MCF 10A (cell line): ENCODE data around the gene ASAP3. TPM values are rescaled to one million over a fixed set of nuclear protein-coding genes. Genes with fewer than 3 reads are reported as not detected.
"Not testable (repeated sequence)": the region's sequence is repeated elsewhere in the genome, so short reads cannot be mapped to it uniquely, and the experiment has no call there.

Experiments
- BruUV-seq: library from RNA; stranded (reverse); fragments of 400-500 nt; replicated peaks from 2 replicates; lab custom pipeline; 2021; lab: Mats Ljungman, UMichigan
- CTCF ChIA-PET: fragments of 300-600 bp; sonication (Branson Sonifier 250); formaldehyde crosslinking; extraction: SDS; loops from one replicate; lab custom pipeline; 2021; ENCODE audit warnings: antibody characterized with exemption, inconsistent platforms; lab: Yijun Ruan, JAX
- POLR2A ChIA-PET: fragments of 300-600, 350-650 bp; sonication (Branson Sonifier 250); formaldehyde crosslinking; extraction: SDS; loops from one replicate; lab custom pipeline; 2020; ENCODE audit warnings: antibody characterized with exemption, inconsistent platforms; lab: Yijun Ruan, JAX
- DNase-seq: peaks from one replicate; pipeline ENCODE4 v3.0.0-alpha.2; 2018; ENCODE audit not compliant: unreplicated experiment
- H3K27ac Mint-ChIP-seq: one replicate; pipeline ENCODE4 v1.8.0; 2022; ENCODE audit warnings: mild to moderate bottlenecking, low read depth, mixed read lengths; ENCODE audit not compliant: unreplicated experiment
- H3K27me3 Mint-ChIP-seq: one replicate; pipeline ENCODE4 v1.8.0; 2022; ENCODE audit warnings: mixed read lengths; ENCODE audit not compliant: insufficient read depth, unreplicated experiment
- H3K36me3 Mint-ChIP-seq: one replicate; pipeline ENCODE4 v1.8.0; 2022; ENCODE audit warnings: mild to moderate bottlenecking, moderate library complexity, mixed read lengths; ENCODE audit not compliant: insufficient read depth, unreplicated experiment
- H3K4me1 Mint-ChIP-seq: one replicate; pipeline ENCODE4 v1.8.0; 2022; ENCODE audit warnings: mixed read lengths; ENCODE audit not compliant: insufficient read depth, unreplicated experiment
- H3K4me3 Mint-ChIP-seq: one replicate; pipeline ENCODE4 v1.8.0; 2022; ENCODE audit warnings: mild to moderate bottlenecking, moderate library complexity, mixed read lengths; ENCODE audit not compliant: unreplicated experiment
- H3K9me3 Mint-ChIP-seq: one replicate; pipeline ENCODE4 v1.8.0; 2022; ENCODE audit warnings: mixed read lengths; ENCODE audit not compliant: unreplicated experiment
- intact Hi-C: fragments of 100-400 bp; cut with micrococcal nuclease; formaldehyde crosslinking; loops from 2 replicates; pipeline ENCODE4 v1.14.1; 2022
- total RNA-seq: library from RNA; stranded (reverse); gene quantifications from 2 replicates; pipeline ENCODE4 v1.2.3, GENCODE V29; 2022
- TF ChIP-seq, protein P1 (sequence below): fragments of 200-600 bp; IDR thresholded peaks from one replicate; pipeline ENCODE4 v1.8.0; 2022; ENCODE audit warnings: antibody characterized with exemption, mild to moderate bottlenecking; ENCODE audit not compliant: unreplicated experiment

The ASAP3 gene
- total RNA-seq, 1 experiment from 2014 or later = 11.1 TPM

DNA sequence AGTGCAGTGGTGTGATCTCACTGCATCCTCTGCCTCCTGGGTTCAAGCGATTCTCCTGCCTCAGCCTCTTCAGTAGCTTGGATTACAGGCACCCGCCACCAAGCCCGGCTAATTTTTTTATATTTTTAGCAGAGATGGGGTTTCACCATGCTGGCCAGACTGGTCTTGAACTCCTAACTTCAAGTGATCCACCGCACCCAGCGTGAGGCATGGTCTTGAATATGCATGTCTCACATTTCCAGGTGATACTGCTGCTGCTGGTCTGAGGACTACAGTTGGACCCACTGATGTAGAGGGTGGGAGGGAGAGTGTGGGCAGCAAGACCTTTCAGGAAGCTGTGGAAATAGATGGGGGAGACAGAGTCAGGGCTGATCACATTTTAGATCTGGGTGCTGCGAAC is 21.9 kb upstream of the ASAP3 start:
- intact Hi-C loops = no loop called here
- Mint-ChIP-seq H3K36me3 (no peaks in the 10 kb centered on the region), H3K9me3 (no peaks in the 10 kb centered on the region), H3K4me1 (no peaks in the 10 kb centered on the region), H3K4me3 (no peak overlapping the region), H3K27ac (no peak overlapping the region), H3K27me3 (no peaks in the 10 kb centered on the region)
- ChIA-PET POLR2A (no interaction called here), CTCF (interaction anchor here (0.7 to 3.4 kb wide), 4 partner anchors 8 to 131 kb away, joined by 3 to 19 read pairs (median 3); no protein-coding TSS in a partner anchor)
- no TSS peak for BruUV-seq
- DNase-seq = no peak
- TF ChIP-seq, protein P1, sequence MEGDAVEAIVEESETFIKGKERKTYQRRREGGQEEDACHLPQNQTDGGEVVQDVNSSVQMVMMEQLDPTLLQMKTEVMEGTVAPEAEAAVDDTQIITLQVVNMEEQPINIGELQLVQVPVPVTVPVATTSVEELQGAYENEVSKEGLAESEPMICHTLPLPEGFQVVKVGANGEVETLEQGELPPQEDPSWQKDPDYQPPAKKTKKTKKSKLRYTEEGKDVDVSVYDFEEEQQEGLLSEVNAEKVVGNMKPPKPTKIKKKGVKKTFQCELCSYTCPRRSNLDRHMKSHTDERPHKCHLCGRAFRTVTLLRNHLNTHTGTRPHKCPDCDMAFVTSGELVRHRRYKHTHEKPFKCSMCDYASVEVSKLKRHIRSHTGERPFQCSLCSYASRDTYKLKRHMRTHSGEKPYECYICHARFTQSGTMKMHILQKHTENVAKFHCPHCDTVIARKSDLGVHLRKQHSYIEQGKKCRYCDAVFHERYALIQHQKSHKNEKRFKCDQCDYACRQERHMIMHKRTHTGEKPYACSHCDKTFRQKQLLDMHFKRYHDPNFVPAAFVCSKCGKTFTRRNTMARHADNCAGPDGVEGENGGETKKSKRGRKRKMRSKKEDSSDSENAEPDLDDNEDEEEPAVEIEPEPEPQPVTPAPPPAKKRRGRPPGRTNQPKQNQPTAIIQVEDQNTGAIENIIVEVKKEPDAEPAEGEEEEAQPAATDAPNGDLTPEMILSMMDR = no peak

DNA sequence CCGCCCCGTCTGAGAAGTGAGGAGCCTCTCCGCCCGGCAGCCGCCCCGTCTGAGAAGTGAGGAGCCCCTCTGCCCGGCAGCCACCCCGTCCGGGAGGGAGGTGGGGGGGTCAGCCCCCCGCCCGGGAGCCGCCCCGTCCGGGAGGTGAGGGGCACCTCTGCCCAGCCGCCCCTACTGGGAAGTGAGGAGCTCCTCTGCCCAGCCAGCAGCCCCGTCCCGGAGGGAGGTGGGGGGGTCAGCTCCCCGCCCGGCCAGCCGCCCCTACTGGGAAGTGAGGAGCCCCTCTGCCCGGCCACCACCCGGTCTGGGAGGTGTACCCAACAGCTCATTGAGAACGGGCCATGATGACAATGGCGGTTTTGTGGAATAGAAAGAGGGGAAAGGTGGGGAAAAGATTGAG is 20.2 kb upstream of the ASAP3 start:
- H3K4me3 Mint-ChIP-seq, H3K27ac Mint-ChIP-seq, intact Hi-C loops, POLR2A ChIA-PET, H3K36me3 Mint-ChIP-seq, H3K27me3 Mint-ChIP-seq, H3K9me3 Mint-ChIP-seq, H3K4me1 Mint-ChIP-seq, BruUV-seq, DNase-seq: not testable (repeated sequence)
- CTCF ChIA-PET = interaction anchor here (0.6 kb wide), 1 partner anchor 597 kb away, joined by 3 read pairs; no protein-coding TSS in a partner anchor

DNA sequence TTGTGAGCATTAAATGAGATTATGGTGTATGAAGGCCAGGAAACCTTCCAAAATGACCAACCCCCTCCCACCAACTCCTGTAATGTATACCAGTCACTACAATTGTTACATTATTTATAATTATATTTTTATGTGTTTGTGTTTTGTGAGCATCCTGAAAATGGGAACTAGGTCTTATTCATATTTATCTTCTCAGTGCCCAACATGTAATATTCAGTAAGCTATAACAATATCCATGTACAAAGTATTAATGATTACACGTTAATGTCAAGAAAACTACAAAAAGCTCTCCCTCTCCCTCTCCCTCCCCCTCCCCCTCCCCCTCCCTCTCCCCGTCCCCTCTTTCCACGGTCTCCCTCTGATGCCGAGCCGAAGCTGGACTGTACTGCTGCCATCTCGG is 19.0 kb upstream of the ASAP3 start:
- ChIA-PET POLR2A (no interaction called here), CTCF (interaction anchor here (10.9 kb wide), 1 partner anchor 37 kb away, joined by 178 read pairs; no protein-coding TSS in a partner anchor)
- Mint-ChIP-seq H3K27me3 (no peaks in the 10 kb centered on the region), H3K36me3 (no peaks in the 10 kb centered on the region), H3K27ac (no peak overlapping the region), H3K9me3 (no peaks in the 10 kb centered on the region), H3K4me3 (no peak overlapping the region), H3K4me1 (no peaks in the 10 kb centered on the region)
- no peak for DNase-seq
- TF ChIP-seq, protein P1 = no peak
- BruUV-seq = no TSS peak
- intact Hi-C loops = no loop called here

DNA sequence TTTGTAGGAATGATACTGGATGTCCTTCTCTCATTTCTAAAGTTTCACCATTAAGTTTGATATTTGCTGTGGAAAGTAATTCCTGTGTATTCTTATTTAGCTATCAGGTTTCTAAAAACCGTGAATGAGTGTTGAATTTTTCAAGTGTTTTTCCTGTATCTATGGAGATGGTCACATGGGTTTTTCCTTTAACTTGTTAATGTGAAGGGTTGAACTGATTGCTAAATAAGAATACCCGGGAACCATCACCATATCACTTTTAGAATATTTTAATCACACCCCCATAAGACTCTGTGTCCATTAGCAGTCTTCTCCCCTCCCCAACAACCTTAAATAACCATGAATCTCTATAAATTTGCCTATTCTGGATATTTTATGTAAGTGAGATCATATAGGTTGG is 16.5 kb upstream of the ASAP3 start:
- ChIA-PET POLR2A (no interaction called here), CTCF (interaction anchor here (0.7 to 10.9 kb wide), 3 partner anchors 14 to 151 kb away, joined by 3 to 178 read pairs (median 5); no protein-coding TSS in a partner anchor)
- intact Hi-C loops = no loop called here
- TF ChIP-seq, protein P1 = no peak
- BruUV-seq = no TSS peak
- no peak overlapping the region for H3K4me3 Mint-ChIP-seq
- no peaks in the 10 kb centered on the region for H3K36me3 Mint-ChIP-seq
- H3K27ac Mint-ChIP-seq = no peak overlapping the region
- no peaks in the 10 kb centered on the region for H3K27me3 Mint-ChIP-seq
- DNase-seq = no peak
- H3K9me3 Mint-ChIP-seq = no peaks in the 10 kb centered on the region
- H3K4me1 Mint-ChIP-seq = no peaks in the 10 kb centered on the region
